Endothelial cell of umbilical vein (primary cell): ENCODE measurements around the gene TSEN54. TPM values are rescaled to one million over a fixed set of nuclear protein-coding genes. Genes with fewer than 3 reads are reported as not detected.

Source experiments
- BruUV-seq: library from RNA; stranded (reverse); fragments of 400-500 nt; replicated peaks from 2 replicates; lab custom pipeline; 2021; lab: Mats Ljungman, UMichigan
- CTCF ChIA-PET: fragments of 300-600, 350-600 bp; sonication (Branson Sonifier 250); formaldehyde crosslinking; loops from one replicate; lab custom pipeline; 2021; ENCODE audit warnings: antibody characterized with exemption, inconsistent platforms; lab: Charles Lee
- POLR2A ChIA-PET: fragments of 300-600, 350-600 bp; sonication (Branson Sonifier 250); formaldehyde crosslinking; loops from one replicate; lab custom pipeline; 2021; ENCODE audit warnings: antibody characterized with exemption, inconsistent platforms; lab: Charles Lee
- DNase-seq: peaks from one replicate; pipeline ENCODE4 v3.0.0-alpha.2; 2011; ENCODE audit warnings: low read depth, low spot score
- FAIRE-seq: peaks from 2 replicates; lab custom pipeline; 2011; peaks lifted over from hg19 to GRCh38; lab: Jason Lieb, UNC
- H2AFZ ChIP-seq: 2 replicates; pipeline ENCODE4 v1.6.0; 2012; ENCODE audit warnings: low read depth, low read length, control low read depth, inconsistent platforms
- H3K27ac ChIP-seq: 2 replicates; pipeline ENCODE4 v1.5.1; 2011; ENCODE audit warnings: low read depth, mild to moderate bottlenecking, control low read depth, low read length, moderate library complexity; ENCODE audit not compliant: insufficient read depth
- H3K27me3 ChIP-seq, 2 experiments: 2 replicates each; pipeline versions ENCODE4 v1.6.0 to v1.6.1; 2011; ENCODE audit warnings: low read length in 2 of 2, mixed read lengths in 1 of 2; ENCODE audit not compliant: control insufficient read depth in 2 of 2, insufficient read depth in 2 of 2
- H3K36me3 ChIP-seq, 2 experiments: 2 replicates in 1 of 2; 3 replicates in 1 of 2; pipeline ENCODE4 v1.5.1; 2011; ENCODE audit warnings: low read length in 2 of 2, mild to moderate bottlenecking in 1 of 2, moderate library complexity in 1 of 2; ENCODE audit not compliant: control insufficient read depth in 2 of 2, insufficient read depth in 2 of 2; ENCODE audit errors: extremely low read depth in 1 of 2
- H3K4me1 ChIP-seq: 3 replicates; pipeline ENCODE4 v1.5.1; 2011; ENCODE audit warnings: mild to moderate bottlenecking, low read length; ENCODE audit not compliant: control insufficient read depth, insufficient read depth; ENCODE audit errors: extremely low read depth
- H3K4me2 ChIP-seq: 2 replicates; pipeline ENCODE4 v1.6.1; 2011; ENCODE audit warnings: low read length, control low read depth, mixed read lengths; ENCODE audit not compliant: insufficient read depth
- H3K4me3 ChIP-seq, 3 experiments: fragments of 200-600 bp in 1 of 3; sonication (generic), shearing (Covaris generic) in 1 of 3; replicated peaks in 1 of 3; 2 replicates each; pipeline ENCODE4 v1.5.1; 2011 to 2016; ENCODE audit warnings: control low read depth in 3 of 3, low read length in 3 of 3, mild to moderate bottlenecking in 2 of 3, inconsistent platforms in 1 of 3, low read depth in 1 of 3, moderate library complexity in 1 of 3; ENCODE audit not compliant: insufficient read depth in 1 of 3
- H3K79me2 ChIP-seq: 2 replicates; pipeline ENCODE4 v1.6.0; 2012; ENCODE audit warnings: low read length, inconsistent platforms; ENCODE audit not compliant: control insufficient read depth, insufficient read depth
- H3K9ac ChIP-seq: replicated peaks from 2 replicates; pipeline ENCODE3; 2011; ENCODE audit warnings: low read length, control low read depth; ENCODE audit not compliant: insufficient read depth; ENCODE audit errors: extremely low read depth
- H3K9me1 ChIP-seq: replicated peaks from 3 replicates; pipeline ENCODE4 v1.6.0; 2011; ENCODE audit warnings: mild to moderate bottlenecking, low read length; ENCODE audit not compliant: control insufficient read depth, insufficient read depth; ENCODE audit errors: extremely low read depth
- H3K9me3 ChIP-seq: replicated peaks from 2 replicates; pipeline ENCODE4 v1.5.1; 2012; ENCODE audit warnings: low read length, inconsistent platforms; ENCODE audit not compliant: control insufficient read depth, insufficient read depth
- H4K20me1 ChIP-seq: replicated peaks from 2 replicates; pipeline ENCODE3; 2011; ENCODE audit warnings: mild to moderate bottlenecking, low read length; ENCODE audit not compliant: control insufficient read depth, insufficient read depth; ENCODE audit errors: extremely low read depth
- CTCF ChIP-seq, 2 donors: IDR thresholded peaks; 1 replicate in 1 of 2; 2 replicates in 1 of 2; pipeline ENCODE4 v1.5.1; 2011; ENCODE audit warnings: low read length in 2 of 2, mild to moderate bottlenecking in 2 of 2, moderate library complexity in 2 of 2, control low read depth in 1 of 2, inconsistent platforms in 1 of 2, low read depth in 1 of 2; ENCODE audit not compliant: insufficient read depth in 1 of 2; ENCODE audit errors: extremely low read depth in 1 of 2
- EZH2 ChIP-seq: IDR thresholded peaks from 2 replicates; pipeline ENCODE4 v1.6.1; 2012; ENCODE audit warnings: borderline replicate concordance, low read depth, mild to moderate bottlenecking, moderate library complexity, low read length, inconsistent platforms; ENCODE audit not compliant: severe bottlenecking
- FOS ChIP-seq: IDR thresholded peaks from 2 replicates; pipeline ENCODE4 v1.6.1; 2011; ENCODE audit warnings: mild to moderate bottlenecking, low read length, moderate library complexity, borderline replicate concordance; ENCODE audit not compliant: insufficient read depth
- GATA2 ChIP-seq: IDR thresholded peaks from 2 replicates; pipeline ENCODE4 v1.7.0; 2011; ENCODE audit warnings: low read depth, mild to moderate bottlenecking, moderate library complexity, mixed read lengths, low read length; ENCODE audit not compliant: insufficient read length, insufficient read depth
- JUN ChIP-seq: IDR thresholded peaks from 2 replicates; pipeline ENCODE4 v1.6.1; 2011; ENCODE audit warnings: borderline replicate concordance, low read depth; ENCODE audit not compliant: insufficient read length, insufficient read depth
- MAX ChIP-seq: IDR thresholded peaks from 2 replicates; pipeline ENCODE4 v1.6.1; 2011; ENCODE audit not compliant: insufficient read depth, insufficient read length
- MYC ChIP-seq: IDR thresholded peaks from one replicate; pipeline ENCODE4 v1.6.1; 2011; ENCODE audit warnings: mild to moderate bottlenecking, low read depth, low read length
- POLR2A ChIP-seq: IDR thresholded peaks from 2 replicates; pipeline ENCODE4 v1.6.1; 2012; ENCODE audit warnings: low read depth, mild to moderate bottlenecking, control low read depth, low read length
- POLR2AphosphoS5 ChIP-seq: IDR thresholded peaks from 2 replicates; pipeline ENCODE4 v1.6.1; 2012; ENCODE audit warnings: low read depth, mild to moderate bottlenecking, control low read depth, low read length, moderate library complexity; ENCODE audit not compliant: insufficient read depth
- dilution Hi-C: fragments of 300-500 bp; cut with MboI; formaldehyde crosslinking; loops from one replicate; pipeline ENCODE4 v1.15.0; 2019; ENCODE audit warnings: low sequenced_read_pairs; ENCODE audit not compliant: extremely low pct_ligation_motif_present
- intact Hi-C: fragments of 100-400 bp; cut with micrococcal nuclease; formaldehyde crosslinking; loops from one replicate; pipeline ENCODE4 v1.10.0; 2022
- polyA plus RNA-seq, 4 experiments: library from polyadenylated mRNA; depleted of rRNA in 3 of 4; stranded (reverse) in 3 of 4; unstranded in 1 of 4; fragments of >200 nt; gene quantifications; 2 replicates each; pipeline versions ENCODE4 v1.2.1 to v1.2.3, GENCODE V29; 2011 to 2012; ENCODE audit warnings: missing spikeins in 1 of 4
- total RNA-seq: library from RNA; stranded (reverse); gene quantifications from 2 replicates; pipeline ENCODE4 v1.2.3, GENCODE V29; 2021

The TSEN54 gene
- total and polyA plus RNA-seq, 2 donors (not counting 3 experiments of a cell fraction or from before 2014, with no cell fraction given): 22.3 to 26.3 TPM

- FAIRE-seq (no peak), DNase-seq (no peak)
- Histone ChIP-seq H3K4me1 (peaks cover 31% of the 10 kb centered on the region), H2AFZ (peak overlapping the region; percentile 80), H3K79me2 (peaks cover 24% of the 10 kb centered on the region), H3K4me3 (peak overlapping the region; percentile 17 to 57 (median 36)), H4K20me1 (no peaks in the 10 kb centered on the region), H3K4me2 (peak overlapping the region; percentile 76), H3K9me1 (no peaks in the 10 kb centered on the region), H3K36me3 (peaks cover 0 to 2% of the 10 kb centered on the region in 2 experiments), H3K27me3 (no peaks in the 10 kb centered on the region), H3K27ac (no peak overlapping the region), H3K9me3 (no peaks in the 10 kb centered on the region), H3K9ac (peak overlapping the region; percentile 24)
- intact Hi-C loops (loop anchor here (10.0 kb wide), 1 partner anchor 473 kb away; the partner anchor contains the start of genes ATP5PD and KCTD2), dilution Hi-C loops (no loop called here)
- TF ChIP-seq MYC (no peak), POLR2AphosphoS5 (no peak), JUN (no peak), POLR2A (no peak), FOS (no peak), MAX (no peak), CTCF (IDR thresholded peaks at IDR 0.05; ENCODE audit: extremely low read depth in 1 of 2, insufficient read depth in 1 of 2, low read depth in 1 of 2, low read length in 2 of 2) (no peak), EZH2 (no peak), GATA2 (no peak)
- ChIA-PET CTCF (interaction anchor here (1.1 to 2.0 kb wide), 5 partner anchors 8 to 91 kb away, joined by 5 to 13 read pairs (median 7); partner anchors contain the start of genes LLGL2 and TMEM94), POLR2A (no interaction called here)
- BruUV-seq: no TSS peak
Observed at GRCh38 chr17:75517297-75517865, 1.1 kb downstream of the TSEN54 start.
